Spleen (tissue), 7 donors: ENCODE results near the gene COL27A1.

Experiments used
- POLR2A ChIP-seq, 3 donors: fragments of 450-650 bp; IDR thresholded peaks; one replicate each; pipeline ENCODE4 v1.5.1; 2017; ENCODE audit warnings: antibody characterized with exemption in 3 of 3, mild to moderate bottlenecking in 1 of 3
- POLR2AphosphoS5 ChIP-seq, 3 donors: sonication (generic); formaldehyde crosslinking; IDR thresholded peaks; one replicate each; pipeline ENCODE4 v1.5.1; 2017; ENCODE audit warnings: antibody characterized with exemption in 3 of 3
- TF ChIP-seq, protein P1 (sequence below), 11 experiments: fragments of 200-600 bp in 7 of 11; fragments of 450-650 bp in 4 of 11; sonication (generic) in 4 of 11; IDR thresholded peaks in 8 of 11; conservative IDR thresholded peaks in 3 of 11; 1 replicate in 7 of 11; 2 replicates in 4 of 11; pipeline versions ENCODE4 v1.4.0 to v1.8.0; 2016 to 2021; ENCODE audit warnings: antibody characterized with exemption in 11 of 11, inconsistent platforms in 4 of 11, mild to moderate bottlenecking in 1 of 11
- donor health status: DM: no; HTN: no; CAD: no; lungs with moderate emphysema.
- donor health status: DM: no; HTN: no; CAD: no.
- donor health status: DM: no; HTN: no; CAD: no.

DNA sequence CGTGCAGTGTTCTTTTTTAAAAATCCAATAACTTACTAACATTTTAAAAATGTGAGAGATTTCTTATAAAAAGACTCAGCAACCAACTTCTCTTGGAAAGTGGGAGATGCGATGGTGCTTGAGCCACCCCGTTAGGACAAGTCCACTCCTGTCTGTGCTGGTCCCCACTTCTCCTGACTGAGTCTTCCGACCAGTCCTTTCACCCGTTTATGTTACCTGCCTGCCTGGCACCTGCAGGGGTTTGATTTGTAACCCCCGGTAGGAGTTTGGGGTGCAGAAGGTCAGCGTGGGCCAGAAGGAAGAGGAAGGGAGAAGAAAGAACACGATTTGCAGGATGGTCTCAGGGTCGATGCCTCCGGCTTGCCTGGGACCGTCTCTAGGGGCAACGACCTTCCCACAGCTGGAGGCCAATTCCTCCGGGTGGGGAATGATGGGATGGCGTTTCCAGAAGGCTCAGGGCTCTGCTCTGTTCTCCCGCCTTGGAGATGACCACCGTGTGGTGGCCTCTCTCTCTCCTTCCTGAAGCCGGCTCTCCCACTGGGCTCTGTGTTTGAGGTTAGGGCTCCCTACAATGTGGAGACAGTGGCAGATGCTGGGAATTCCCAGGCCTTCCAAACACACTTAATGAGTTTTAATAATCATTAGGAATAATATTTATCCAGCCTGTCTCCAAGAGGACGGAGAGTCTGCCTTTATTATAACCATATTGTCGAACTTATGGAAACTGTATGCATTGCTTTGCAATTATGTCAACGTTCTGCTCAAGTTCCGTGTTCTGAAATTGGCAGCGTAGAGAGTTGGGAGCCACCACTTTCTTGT is 14.8 kb downstream of the COL27A1 start:
- TF ChIP-seq POLR2A (IDR thresholded peaks at IDR 0.05) (no peak), POLR2AphosphoS5 (IDR thresholded peaks at IDR 0.05) (no peak)
- TF ChIP-seq, protein P1, sequence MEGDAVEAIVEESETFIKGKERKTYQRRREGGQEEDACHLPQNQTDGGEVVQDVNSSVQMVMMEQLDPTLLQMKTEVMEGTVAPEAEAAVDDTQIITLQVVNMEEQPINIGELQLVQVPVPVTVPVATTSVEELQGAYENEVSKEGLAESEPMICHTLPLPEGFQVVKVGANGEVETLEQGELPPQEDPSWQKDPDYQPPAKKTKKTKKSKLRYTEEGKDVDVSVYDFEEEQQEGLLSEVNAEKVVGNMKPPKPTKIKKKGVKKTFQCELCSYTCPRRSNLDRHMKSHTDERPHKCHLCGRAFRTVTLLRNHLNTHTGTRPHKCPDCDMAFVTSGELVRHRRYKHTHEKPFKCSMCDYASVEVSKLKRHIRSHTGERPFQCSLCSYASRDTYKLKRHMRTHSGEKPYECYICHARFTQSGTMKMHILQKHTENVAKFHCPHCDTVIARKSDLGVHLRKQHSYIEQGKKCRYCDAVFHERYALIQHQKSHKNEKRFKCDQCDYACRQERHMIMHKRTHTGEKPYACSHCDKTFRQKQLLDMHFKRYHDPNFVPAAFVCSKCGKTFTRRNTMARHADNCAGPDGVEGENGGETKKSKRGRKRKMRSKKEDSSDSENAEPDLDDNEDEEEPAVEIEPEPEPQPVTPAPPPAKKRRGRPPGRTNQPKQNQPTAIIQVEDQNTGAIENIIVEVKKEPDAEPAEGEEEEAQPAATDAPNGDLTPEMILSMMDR (IDR thresholded peaks at IDR 0.05 in 8 of 11, conservative IDR thresholded peaks at IDR 0.05 in 3 of 11), result no peak
